ENCODE measurements around the gene UPP1. TPM values are rescaled to one million over a fixed set of nuclear protein-coding genes. Genes with fewer than 3 reads are reported as not detected.

Gene UPP1
- total and polyA plus RNA-seq, 4 experiments from 2014 or later = 52.7 to 123 (median 80.7) TPM

GRCh38 chr7:48046458-48046857 is 42.6 kb upstream of the UPP1 start:
- peaks cover 21 to 38% (median 31%) of the 10 kb centered on the region in 4 donors for H3K4me1 Mint-ChIP-seq
- Histone ChIP-seq H3K9me3 (ENCODE audit: control insufficient read depth in 1 of 2, low read length in 2 of 2) (no peaks in the 10 kb centered on the region), H3K4me1 (ENCODE audit: insufficient read depth, low read length) (peaks cover 27% of the 10 kb centered on the region), H3K27me3 (ENCODE audit: insufficient read depth, low read length) (no peaks in the 10 kb centered on the region), H3K27ac (ENCODE audit: low read depth, low read length) (no peak overlapping the region), H3K4me3 (ENCODE audit: low read length in 2 of 2) (no peak overlapping the region), H3K36me3 (ENCODE audit: insufficient read depth, low read length) (no peaks in the 10 kb centered on the region)
- H3K27me3 Mint-ChIP-seq = no peaks in the 10 kb centered on the region
- intact Hi-C loops (cut with micrococcal nuclease) = loop anchor here (1.0 kb wide), 1 partner anchor 11 kb away; the partner anchor contains the start of gene C7orf57
- DNase-seq = peak; percentile 32 to 55 (median 39)
- H3K9me3 Mint-ChIP-seq = peaks cover 0 to 2% (median 0%) of the 10 kb centered on the region in 8 donors
- CTCF ChIA-PET (ENCODE audit: partially characterized antibody) = interaction anchor here (2.6 to 2.9 kb wide), 2 partner anchors 55 to 64 kb away, joined by 9 to 13 read pairs; no protein-coding TSS in a partner anchor
- POLR2A ChIA-PET (ENCODE audit: partially characterized antibody) = interaction anchor here (1.2 to 2.4 kb wide), 2 partner anchors 37 to 55 kb away, joined by 4 to 12 read pairs; no protein-coding TSS in a partner anchor
- peak overlapping the region; percentile 1 to 80 (median 62) for H3K27ac Mint-ChIP-seq
- peak overlapping the region in 5 of 8 donors; percentile 23 to 47 (median 41) for H3K4me3 Mint-ChIP-seq
- H3K36me3 Mint-ChIP-seq = no peaks in the 10 kb centered on the region

- POLR2A ChIA-PET (ENCODE audit: partially characterized antibody) = no interaction called here
- CTCF ChIA-PET (ENCODE audit: partially characterized antibody) = interaction anchor here (2.6 to 2.9 kb wide), 2 partner anchors 57 to 62 kb away, joined by 9 to 13 read pairs; no protein-coding TSS in a partner anchor
These were observed 41.0 kb upstream of the UPP1 start for GRCh38 chr7:48048113-48048512.

GRCh38 chr7:48049850-48050249 is 39.2 kb upstream of the UPP1 start:
- CTCF ChIA-PET (ENCODE audit: partially characterized antibody) = interaction anchor here (1.4 kb wide), 1 partner anchor 58 kb away, joined by 3 read pairs; no protein-coding TSS in a partner anchor
- H3K4me3 Mint-ChIP-seq = no peak overlapping the region
- intact Hi-C loops (cut with micrococcal nuclease) = no loop called here

More at GRCh38 chr7:48048113-48048512, 41.0 kb upstream of the UPP1 start:
- H3K27me3 ChIP-seq (ENCODE audit: insufficient read depth, low read length) = no peaks in the 10 kb centered on the region
- intact Hi-C loops (cut with micrococcal nuclease) = no loop called here
- Mint-ChIP-seq H3K4me1 (peaks cover 16 to 34% (median 26%) of the 10 kb centered on the region in 4 donors), H3K27me3 (no peaks in the 10 kb centered on the region), H3K9me3 (peaks cover 0 to 2% (median 0%) of the 10 kb centered on the region in 8 donors), H3K27ac (peak overlapping the region in 1 of 7 donors; percentile 26), H3K36me3 (no peaks in the 10 kb centered on the region), H3K4me3 (no peak overlapping the region)
- H3K4me1 ChIP-seq (ENCODE audit: insufficient read depth, low read length) = peaks cover 27% of the 10 kb centered on the region
- no peak for DNase-seq
- no peak overlapping the region for H3K4me3 ChIP-seq (ENCODE audit: low read length in 2 of 2)
- no peak overlapping the region for H3K27ac ChIP-seq (ENCODE audit: low read depth, low read length)
- no peaks in the 10 kb centered on the region for H3K9me3 ChIP-seq (ENCODE audit: control insufficient read depth in 1 of 2, low read length in 2 of 2)
- H3K36me3 ChIP-seq (ENCODE audit: insufficient read depth, low read length) = no peaks in the 10 kb centered on the region

GRCh38 chr7:48052748-48053147 is 36.3 kb upstream of the UPP1 start:
- no peak overlapping the region for H3K4me3 Mint-ChIP-seq
- H3K36me3 Mint-ChIP-seq = no peaks in the 10 kb centered on the region
- Histone ChIP-seq H3K4me3 (ENCODE audit: low read length in 2 of 2) (no peak overlapping the region), H3K27me3 (ENCODE audit: insufficient read depth, low read length) (no peaks in the 10 kb centered on the region), H3K27ac (ENCODE audit: low read depth, low read length) (no peak overlapping the region), H3K9me3 (ENCODE audit: control insufficient read depth in 1 of 2, low read length in 2 of 2) (no peaks in the 10 kb centered on the region), H3K36me3 (ENCODE audit: insufficient read depth, low read length) (no peaks in the 10 kb centered on the region), H3K4me1 (ENCODE audit: insufficient read depth, low read length) (no peaks in the 10 kb centered on the region)
- intact Hi-C loops (cut with micrococcal nuclease) = no loop called here
- peaks cover 2 to 10% (median 3%) of the 10 kb centered on the region in 8 donors for H3K9me3 Mint-ChIP-seq
- H3K4me1 Mint-ChIP-seq = peaks cover 3 to 9% (median 6%) of the 10 kb centered on the region in 4 donors
- POLR2A ChIA-PET (ENCODE audit: partially characterized antibody) = interaction anchor here (1.6 kb wide), 1 partner anchor 35 kb away, joined by 4 read pairs; no protein-coding TSS in a partner anchor
- H3K27ac Mint-ChIP-seq = peak overlapping the region in 1 of 7 donors; percentile 0
- H3K27me3 Mint-ChIP-seq = no peaks in the 10 kb centered on the region
- CTCF ChIA-PET (ENCODE audit: partially characterized antibody) = no interaction called here
- peak in 2 of 5 donors; percentile 11 to 19 for DNase-seq

More at GRCh38 chr7:48049850-48050249, 39.2 kb upstream of the UPP1 start:
- no peak overlapping the region for H3K27ac ChIP-seq (ENCODE audit: low read depth, low read length)
- peaks cover 25% of the 10 kb centered on the region for H3K4me1 ChIP-seq (ENCODE audit: insufficient read depth, low read length)
- no peaks in the 10 kb centered on the region for H3K9me3 ChIP-seq (ENCODE audit: control insufficient read depth in 1 of 2, low read length in 2 of 2)
- POLR2A ChIA-PET (ENCODE audit: partially characterized antibody) = interaction anchor here (1.7 kb wide), 1 partner anchor 39 kb away, joined by 3 read pairs; the partner anchor contains the start of gene UPP1
- Mint-ChIP-seq H3K27me3 (no peaks in the 10 kb centered on the region), H3K4me1 (peaks cover 14 to 26% (median 23%) of the 10 kb centered on the region in 4 donors), H3K9me3 (peaks cover 0 to 2% (median 0%) of the 10 kb centered on the region in 8 donors), H3K36me3 (no peaks in the 10 kb centered on the region), H3K27ac (peak overlapping the region in 1 of 7 donors; percentile 57)
- no peak overlapping the region for H3K4me3 ChIP-seq (ENCODE audit: low read length in 2 of 2)
- H3K27me3 ChIP-seq (ENCODE audit: insufficient read depth, low read length) = no peaks in the 10 kb centered on the region
- H3K36me3 ChIP-seq (ENCODE audit: insufficient read depth, low read length) = no peaks in the 10 kb centered on the region
- no peak for DNase-seq

GRCh38 chr7:48053736-48054135 is 35.3 kb upstream of the UPP1 start:
- Mint-ChIP-seq H3K4me3 (no peak overlapping the region), H3K36me3 (no peaks in the 10 kb centered on the region), H3K9me3 (peaks cover 2 to 15% (median 3%) of the 10 kb centered on the region in 8 donors), H3K4me1 (peaks cover 3 to 9% (median 6%) of the 10 kb centered on the region in 4 donors), H3K27me3 (no peaks in the 10 kb centered on the region), H3K27ac (peak overlapping the region in 1 of 7 donors; percentile 27)
- Histone ChIP-seq H3K27me3 (ENCODE audit: insufficient read depth, low read length) (no peaks in the 10 kb centered on the region), H3K9me3 (ENCODE audit: control insufficient read depth in 1 of 2, low read length in 2 of 2) (no peaks in the 10 kb centered on the region), H3K36me3 (ENCODE audit: insufficient read depth, low read length) (no peaks in the 10 kb centered on the region), H3K4me1 (ENCODE audit: insufficient read depth, low read length) (no peaks in the 10 kb centered on the region), H3K4me3 (ENCODE audit: low read length in 2 of 2) (no peak overlapping the region), H3K27ac (ENCODE audit: low read depth, low read length) (no peak overlapping the region)
- CTCF ChIA-PET (ENCODE audit: partially characterized antibody) = no interaction called here
- no peak for DNase-seq
- POLR2A ChIA-PET (ENCODE audit: partially characterized antibody) = interaction anchor here (1.6 kb wide), 1 partner anchor 34 kb away, joined by 4 read pairs; no protein-coding TSS in a partner anchor
- intact Hi-C loops (cut with micrococcal nuclease) = no loop called here

- ChIA-PET POLR2A (ENCODE audit: partially characterized antibody) (no interaction called here), CTCF (ENCODE audit: partially characterized antibody) (interaction anchor here (1.1 to 1.3 kb wide), 2 partner anchors 52 to 67 kb away, joined by 3 to 4 read pairs; no protein-coding TSS in a partner anchor)
- Mint-ChIP-seq H3K36me3 (peaks cover 0 to 5% of the 10 kb centered on the region in 2 donors), H3K9me3 (peaks cover 3 to 24% (median 7%) of the 10 kb centered on the region in 8 donors), H3K4me3 (no peak overlapping the region), H3K27me3 (peaks cover 6 to 7% of the 10 kb centered on the region in 2 donors), H3K27ac (peak overlapping the region in 2 of 7 donors; percentile 27 to 30), H3K4me1 (peaks cover 0 to 7% (median 3%) of the 10 kb centered on the region in 4 donors)
- Histone ChIP-seq H3K27me3 (ENCODE audit: insufficient read depth, low read length) (no peaks in the 10 kb centered on the region), H3K27ac (ENCODE audit: low read depth, low read length) (no peak overlapping the region), H3K9me3 (ENCODE audit: control insufficient read depth in 1 of 2, low read length in 2 of 2) (no peaks in the 10 kb centered on the region), H3K4me1 (ENCODE audit: insufficient read depth, low read length) (no peaks in the 10 kb centered on the region), H3K4me3 (ENCODE audit: low read length in 2 of 2) (no peak overlapping the region), H3K36me3 (ENCODE audit: insufficient read depth, low read length) (no peaks in the 10 kb centered on the region)
- DNase-seq = no peak
- intact Hi-C loops (cut with micrococcal nuclease) = no loop called here
These were observed 30.1 kb upstream of the UPP1 start for GRCh38 chr7:48058990-48059389.

- H3K4me3 Mint-ChIP-seq = no peak overlapping the region
- DNase-seq = no peak
- ChIA-PET POLR2A (ENCODE audit: partially characterized antibody) (no interaction called here), CTCF (ENCODE audit: partially characterized antibody) (interaction anchor here (1.3 kb wide), 1 partner anchor 51 kb away, joined by 4 read pairs; no protein-coding TSS in a partner anchor)
- no peaks in the 10 kb centered on the region for H3K36me3 ChIP-seq (ENCODE audit: insufficient read depth, low read length)
- no peaks in the 10 kb centered on the region for H3K27me3 ChIP-seq (ENCODE audit: insufficient read depth, low read length)
- no peak overlapping the region for H3K27ac Mint-ChIP-seq
- peaks cover 6 to 7% of the 10 kb centered on the region in 2 donors for H3K27me3 Mint-ChIP-seq
- H3K9me3 ChIP-seq (ENCODE audit: control insufficient read depth in 1 of 2, low read length in 2 of 2) = no peaks in the 10 kb centered on the region
- H3K4me3 ChIP-seq (ENCODE audit: low read length in 2 of 2) = no peak overlapping the region
- H3K36me3 Mint-ChIP-seq = peaks cover 0 to 9% of the 10 kb centered on the region in 2 donors
- H3K9me3 Mint-ChIP-seq = peaks cover 3 to 30% (median 8%) of the 10 kb centered on the region in 8 donors
- intact Hi-C loops (cut with micrococcal nuclease) = no loop called here
- no peak overlapping the region for H3K27ac ChIP-seq (ENCODE audit: low read depth, low read length)
- no peaks in the 10 kb centered on the region for H3K4me1 ChIP-seq (ENCODE audit: insufficient read depth, low read length)
- H3K4me1 Mint-ChIP-seq = peaks cover 0 to 7% (median 3%) of the 10 kb centered on the region in 4 donors
These were observed 29.4 kb upstream of the UPP1 start for GRCh38 chr7:48059706-48060105.
